CD4-positive, alpha-beta T cell treated with Interleukin-4 for 1 hour (primary cell): Measurements from ENCODE around the gene LMX1A.

Experiments
- DNase-seq, 2 donors: peaks; one replicate each; pipeline ENCODE4 v3.0.0-alpha.2; 2020 to 2022

LMX1A gene

GRCh38 chr1:165365341-165365740 is 8.8 kb upstream of the LMX1A start:
- DNase-seq: no peak

- DNase-seq: no peak
Measured at GRCh38 chr1:165364568-165365133, 8.1 kb upstream of the LMX1A start.

- DNase-seq: no peak
Measured at GRCh38 chr1:165356876-165357275, 361 bp upstream of the LMX1A start.

GRCh38 chr1:165355139-165355976 is 1.2 kb downstream of the LMX1A start:
- DNase-seq: no peak

GRCh38 chr1:165354739-165355138 is 1.8 kb downstream of the LMX1A start:
- DNase-seq: no peak

- no peak for DNase-seq
Measured at GRCh38 chr1:165353731-165354671, 2.5 kb downstream of the LMX1A start.

GRCh38 chr1:165352442-165353293 is 3.8 kb downstream of the LMX1A start:
- no peak for DNase-seq

- no peak for DNase-seq
Measured at GRCh38 chr1:165351863-165352441, 4.6 kb downstream of the LMX1A start.

GRCh38 chr1:165350840-165351239 is 5.7 kb downstream of the LMX1A start:
- no peak for DNase-seq

- DNase-seq: no peak
Measured at GRCh38 chr1:165345502-165345901, 11.0 kb downstream of the LMX1A start.

GRCh38 chr1:165344736-165345135 is 11.8 kb downstream of the LMX1A start:
- DNase-seq: no peak

- no peak for DNase-seq
Measured at GRCh38 chr1:165344198-165344597, 12.3 kb downstream of the LMX1A start.

- no peak for DNase-seq
Measured at GRCh38 chr1:165342587-165342986, 13.9 kb downstream of the LMX1A start.

GRCh38 chr1:165342168-165342567 is 14.3 kb downstream of the LMX1A start:
- no peak for DNase-seq

- DNase-seq: no peak
Measured at GRCh38 chr1:165339164-165339563, 17.4 kb downstream of the LMX1A start.

GRCh38 chr1:165330483-165330882 is 26.0 kb downstream of the LMX1A start:
- DNase-seq: no peak

- no peak for DNase-seq
Measured at GRCh38 chr1:165329104-165329503, 27.4 kb downstream of the LMX1A start.

- no peak for DNase-seq
Measured at GRCh38 chr1:165328136-165328535, 28.4 kb downstream of the LMX1A start.

- no peak for DNase-seq
Measured at GRCh38 chr1:165327538-165327937, 29.0 kb downstream of the LMX1A start.

- no peak for DNase-seq
Measured at GRCh38 chr1:165325460-165326203, 30.9 kb downstream of the LMX1A start.

GRCh38 chr1:165324050-165324449 is 32.5 kb downstream of the LMX1A start:
- no peak for DNase-seq
